Measurements from ENCODE around the gene PCDHA12. TPM values are rescaled to one million over a fixed set of nuclear protein-coding genes. Genes with fewer than 3 reads are reported as not detected.

Gene PCDHA12, protein sequence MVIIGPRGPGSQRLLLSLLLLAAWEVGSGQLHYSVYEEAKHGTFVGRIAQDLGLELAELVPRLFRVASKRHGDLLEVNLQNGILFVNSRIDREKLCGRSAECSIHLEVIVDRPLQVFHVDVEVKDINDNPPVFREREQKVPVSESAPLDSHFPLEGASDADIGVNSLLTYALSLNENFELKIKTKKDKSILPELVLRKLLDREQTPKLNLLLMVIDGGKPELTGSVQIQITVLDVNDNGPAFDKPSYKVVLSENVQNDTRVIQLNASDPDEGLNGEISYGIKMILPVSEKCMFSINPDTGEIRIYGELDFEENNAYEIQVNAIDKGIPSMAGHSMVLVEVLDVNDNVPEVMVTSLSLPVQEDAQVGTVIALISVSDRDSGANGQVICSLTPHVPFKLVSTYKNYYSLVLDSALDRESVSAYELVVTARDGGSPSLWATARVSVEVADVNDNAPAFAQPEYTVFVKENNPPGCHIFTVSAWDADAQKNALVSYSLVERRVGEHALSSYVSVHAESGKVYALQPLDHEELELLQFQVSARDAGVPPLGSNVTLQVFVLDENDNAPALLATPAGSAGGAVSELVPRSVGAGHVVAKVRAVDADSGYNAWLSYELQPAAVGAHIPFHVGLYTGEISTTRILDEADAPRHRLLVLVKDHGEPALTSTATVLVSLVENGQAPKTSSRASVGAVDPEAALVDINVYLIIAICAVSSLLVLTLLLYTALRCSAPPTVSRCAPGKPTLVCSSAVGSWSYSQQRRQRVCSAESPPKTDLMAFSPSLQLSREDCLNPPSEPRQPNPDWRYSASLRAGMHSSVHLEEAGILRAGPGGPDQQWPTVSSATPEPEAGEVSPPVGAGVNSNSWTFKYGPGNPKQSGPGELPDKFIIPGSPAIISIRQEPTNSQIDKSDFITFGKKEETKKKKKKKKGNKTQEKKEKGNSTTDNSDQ
- total RNA-seq (2022; extraction: Qiagen RNA extraction): 3.0 to 3.2 TPM (median 3.1 TPM) in 5 replicates

DNA sequence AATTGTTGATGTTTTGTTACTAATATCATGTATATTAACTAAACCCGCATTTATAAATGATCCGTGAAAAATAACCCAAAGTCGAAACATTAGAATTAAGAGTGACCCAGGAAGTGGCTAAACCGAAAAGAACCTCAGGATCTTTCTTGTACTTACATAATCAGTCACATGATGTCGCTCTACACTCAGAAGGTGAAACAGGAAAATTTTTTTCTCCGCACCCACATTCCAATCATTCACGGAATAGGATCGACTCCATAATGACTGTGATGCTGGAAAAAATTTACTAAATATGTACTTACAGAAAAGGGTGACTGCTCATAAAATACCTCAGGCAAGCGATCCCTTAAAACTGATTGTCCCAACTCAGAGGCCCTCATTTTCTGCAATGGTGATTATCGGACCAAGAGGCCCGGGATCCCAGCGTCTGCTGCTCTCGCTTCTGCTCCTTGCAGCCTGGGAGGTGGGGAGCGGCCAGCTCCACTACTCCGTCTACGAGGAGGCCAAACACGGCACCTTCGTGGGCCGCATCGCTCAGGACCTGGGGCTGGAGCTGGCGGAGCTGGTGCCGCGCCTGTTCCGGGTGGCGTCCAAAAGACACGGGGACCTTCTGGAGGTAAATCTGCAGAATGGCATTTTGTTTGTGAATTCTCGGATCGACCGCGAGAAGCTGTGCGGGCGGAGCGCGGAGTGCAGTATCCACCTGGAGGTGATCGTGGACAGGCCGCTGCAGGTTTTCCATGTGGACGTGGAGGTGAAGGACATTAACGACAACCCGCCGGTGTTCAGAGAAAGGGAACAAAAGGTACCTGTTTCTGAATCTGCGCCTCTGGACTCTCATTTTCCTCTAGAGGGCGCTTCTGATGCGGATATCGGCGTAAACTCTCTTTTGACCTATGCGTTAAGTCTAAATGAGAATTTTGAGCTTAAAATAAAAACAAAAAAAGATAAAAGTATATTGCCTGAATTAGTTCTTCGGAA is at the start of gene PCDHA12:
Gene PCDHA12 (plus strand): TSS at position 224 of the 981 bp plus-strand sequence. CDS start 165 bp downstream, at position 389.

DNA sequence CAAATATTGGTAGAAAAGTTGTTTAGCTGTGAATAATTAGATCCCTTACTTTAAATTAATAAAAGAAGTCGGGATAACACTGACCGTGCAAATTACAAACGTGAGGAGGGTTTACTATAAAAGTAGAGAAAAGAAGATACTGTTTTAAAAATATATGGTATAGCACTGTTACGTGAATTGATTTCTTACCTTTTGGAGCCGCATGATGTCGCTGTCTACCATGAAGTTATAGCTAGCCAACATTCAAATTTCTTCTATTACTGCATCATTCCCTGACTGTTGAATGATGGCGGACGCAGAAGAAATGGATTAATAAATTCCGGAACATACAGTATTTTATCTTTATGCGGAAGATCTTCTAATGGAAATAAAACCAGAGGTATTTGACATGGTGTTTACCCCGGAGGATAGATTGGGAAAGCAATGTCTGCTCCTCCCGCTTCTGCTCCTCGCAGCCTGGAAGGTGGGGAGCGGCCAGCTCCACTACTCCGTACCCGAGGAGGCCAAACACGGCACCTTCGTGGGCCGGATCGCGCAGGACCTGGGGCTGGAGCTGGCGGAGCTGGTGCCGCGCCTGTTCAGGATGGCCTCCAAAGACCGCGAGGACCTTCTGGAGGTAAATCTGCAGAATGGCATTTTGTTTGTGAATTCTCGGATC is 47.3 kb upstream of the PCDHA12 start, which contains the start of gene PCDHA6:
Gene PCDHA6 (plus strand): TSS at position 257 of the 658 bp plus-strand sequence. CDS start 132 bp downstream, at position 389.

DNA sequence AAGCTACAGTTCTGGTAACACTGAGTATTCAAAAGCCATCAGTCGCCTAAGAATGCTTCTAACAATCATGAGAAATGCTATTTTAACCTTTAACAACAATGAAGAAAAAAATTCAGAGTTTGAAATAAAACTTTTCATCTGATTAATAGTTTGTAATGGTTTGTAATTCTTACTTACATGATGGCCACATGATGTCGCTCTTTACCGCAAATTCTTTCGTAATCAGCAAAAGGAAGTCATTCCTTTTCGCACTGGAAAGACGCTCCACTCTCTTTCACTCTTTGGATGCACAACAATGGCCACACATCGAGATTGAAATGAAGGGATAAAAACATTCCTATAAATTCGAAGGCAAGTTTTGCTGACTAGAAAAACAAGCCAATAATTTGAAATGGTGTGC is 41.1 kb upstream of the PCDHA12 start, which contains the start of gene PCDHA7:
Gene PCDHA7 (plus strand): TSS at position 277 of the 400 bp plus-strand sequence. CDS start 115 bp downstream, at position 392.

GRCh38 chr5:140840978-140841962 is 33.8 kb upstream of the PCDHA12 start, which contains the start of gene PCDHA8:
Gene PCDHA8 (plus strand): TSS chr5:140841187. CDS start chr5:140841322, 135 bp downstream.

DNA sequence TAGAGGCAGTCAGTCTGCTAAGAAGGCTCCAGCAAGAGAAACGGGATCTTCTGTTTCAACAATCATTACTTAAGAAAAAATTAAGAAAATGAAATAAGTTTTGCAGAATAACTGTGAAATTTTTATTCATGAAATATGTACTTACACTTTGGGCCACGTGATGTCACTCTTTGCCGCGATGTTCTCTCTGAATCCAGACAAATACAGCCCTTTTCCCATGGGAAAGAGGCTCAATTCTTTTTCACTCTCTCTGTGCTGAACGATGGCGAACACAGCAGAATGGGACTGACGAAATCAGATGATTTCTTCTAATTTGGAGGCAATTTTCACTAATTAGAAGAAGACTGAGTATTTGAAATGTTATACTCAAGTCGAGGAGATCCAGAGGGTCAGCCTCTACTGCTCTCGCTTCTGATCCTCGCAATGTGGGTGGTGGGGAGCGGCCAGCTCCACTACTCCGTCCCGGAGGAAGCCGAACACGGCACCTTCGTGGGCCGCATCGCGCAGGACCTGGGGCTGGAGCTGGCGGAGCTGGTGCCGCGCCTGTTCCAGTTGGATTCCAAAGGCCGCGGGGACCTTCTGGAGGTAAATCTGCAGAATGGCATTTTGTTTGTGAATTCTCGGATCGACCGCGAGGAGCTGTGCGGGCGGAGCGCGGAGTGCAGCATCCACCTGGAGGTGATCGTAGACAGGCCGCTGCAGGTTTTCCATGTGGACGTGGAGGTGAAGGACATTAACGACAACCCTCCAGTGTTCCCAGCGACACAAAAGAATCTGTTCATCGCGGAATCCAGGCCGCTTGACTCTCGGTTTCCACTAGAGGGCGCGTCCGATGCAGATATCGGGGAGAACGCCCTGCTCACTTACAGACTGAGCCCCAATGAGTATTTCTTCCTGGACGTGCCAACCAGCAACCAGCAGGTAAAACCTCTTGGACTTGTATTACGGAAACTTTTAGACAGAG is 26.7 kb upstream of the PCDHA12 start, which contains the start of gene PCDHA9:
Gene PCDHA9 (plus strand): TSS at position 244 of the 964 bp plus-strand sequence. CDS start 114 bp downstream, at position 358.

DNA sequence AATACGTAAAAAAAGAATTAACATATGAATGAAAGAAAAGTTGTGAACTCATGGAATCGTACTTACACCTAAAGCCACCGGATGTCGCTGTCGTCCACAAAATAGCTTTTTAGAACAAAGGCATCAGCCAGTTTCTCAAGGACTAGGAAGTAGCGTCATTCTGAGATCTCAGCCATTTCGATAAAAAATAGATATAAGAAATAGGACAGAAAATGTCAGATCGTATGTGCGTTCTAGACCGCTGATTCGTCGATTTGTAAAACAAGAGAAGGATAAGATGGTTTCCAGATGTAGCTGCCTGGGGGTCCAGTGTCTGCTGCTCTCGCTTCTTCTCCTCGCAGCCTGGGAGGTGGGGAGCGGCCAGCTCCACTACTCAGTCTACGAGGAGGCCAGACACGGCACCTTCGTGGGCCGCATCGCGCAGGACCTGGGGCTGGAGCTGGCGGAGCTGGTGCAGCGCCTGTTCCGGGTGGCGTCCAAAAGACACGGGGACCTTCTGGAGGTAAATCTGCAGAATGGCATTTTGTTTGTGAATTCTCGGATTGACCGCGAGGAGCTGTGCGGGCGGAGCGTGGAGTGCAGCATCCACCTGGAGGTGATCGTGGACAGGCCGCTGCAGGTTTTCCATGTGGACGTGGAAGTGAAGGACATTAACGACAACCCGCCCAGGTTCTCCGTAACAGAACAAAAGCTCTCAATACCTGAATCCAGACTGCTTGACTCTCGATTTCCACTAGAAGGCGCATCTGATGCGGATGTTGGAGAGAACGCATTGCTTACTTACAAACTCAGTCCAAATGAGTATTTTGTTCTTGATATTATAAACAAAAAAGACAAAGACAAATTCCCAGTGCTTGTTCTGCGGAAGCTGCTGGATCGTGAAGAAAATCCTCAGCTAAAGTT is 19.1 kb upstream of the PCDHA12 start, which contains the start of gene PCDHA10:
Gene PCDHA10 (plus strand): TSS at position 126 of the 903 bp plus-strand sequence. CDS start 152 bp downstream, at position 278.

GRCh38 chr5:140868721-140869554 is 6.2 kb upstream of the PCDHA12 start, which contains the start of gene PCDHA11:
Gene PCDHA11 (plus strand): TSS chr5:140868957. CDS start chr5:140869104, 147 bp downstream.

DNA sequence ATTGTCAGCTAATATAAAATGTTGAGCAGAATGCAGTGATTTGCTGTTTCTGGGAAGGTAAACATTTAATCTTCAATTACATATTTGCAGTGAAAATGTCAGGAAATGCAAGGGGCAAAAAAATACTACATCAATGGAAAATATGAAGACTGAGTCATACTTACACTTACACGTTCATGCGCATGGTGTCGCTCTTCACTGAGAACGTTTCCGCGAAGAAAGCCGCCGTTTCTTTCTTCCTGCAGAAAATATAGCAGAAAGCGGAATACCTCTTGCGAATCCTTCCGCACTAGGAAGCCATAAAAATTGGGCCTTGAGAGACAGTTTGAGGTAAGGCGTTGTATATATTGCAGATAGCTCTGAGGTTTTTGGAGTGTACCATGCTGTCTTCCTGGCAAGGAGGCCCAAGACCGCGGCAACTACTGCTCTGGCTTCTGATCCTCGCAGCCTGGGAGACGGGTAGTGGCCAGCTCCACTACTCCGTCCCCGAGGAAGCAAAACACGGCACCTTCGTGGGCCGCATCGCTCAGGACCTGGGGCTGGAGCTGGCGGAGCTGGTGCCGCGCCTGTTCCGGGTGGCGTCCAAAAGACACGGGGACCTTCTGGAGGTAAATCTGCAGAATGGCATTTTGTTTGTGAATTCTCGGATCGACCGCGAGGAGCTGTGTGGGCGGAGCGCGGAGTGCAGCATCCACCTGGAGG is 6.9 kb downstream of the PCDHA12 start, which contains the start of gene PCDHA13:
Gene PCDHA13 (plus strand): TSS at position 236 of the 702 bp plus-strand sequence. CDS start 145 bp downstream, at position 381.

DNA sequence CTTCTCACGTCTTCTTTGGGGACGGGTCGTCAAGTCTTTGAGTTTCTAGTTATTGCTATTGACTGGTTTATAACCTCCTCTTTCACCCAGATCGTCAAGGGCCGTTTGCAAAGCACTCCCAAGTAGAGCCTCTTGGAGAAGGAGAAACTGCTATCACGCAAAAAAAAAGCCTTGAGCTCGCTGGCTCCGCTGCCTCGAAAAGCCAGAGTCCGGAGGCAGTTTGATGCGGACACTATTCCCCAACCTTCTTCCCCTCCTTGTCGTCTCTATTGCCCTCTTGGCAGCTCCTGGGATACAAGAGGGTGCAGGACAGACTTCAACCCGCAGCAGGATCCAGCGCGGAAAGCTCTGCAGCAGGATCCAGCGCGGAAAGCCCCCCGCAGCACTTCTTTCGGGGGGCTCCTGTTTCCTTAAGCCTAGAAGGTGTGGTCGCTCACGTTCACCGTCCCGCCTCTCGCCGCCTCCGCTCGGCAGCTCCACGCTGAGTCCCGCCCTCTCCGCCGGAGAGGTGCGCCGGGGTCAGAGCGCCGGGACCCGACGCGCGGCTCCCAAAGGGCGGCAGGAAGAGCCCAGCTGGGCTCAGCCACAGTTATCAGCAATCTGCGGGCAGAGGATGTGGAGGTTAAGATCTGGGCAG is 50.8 kb downstream of the PCDHA12 start, which contains the start of gene PCDHAC1:
Gene PCDHAC1 (plus strand): TSS at position 494 of the 637 bp plus-strand sequence. CDS start 594 bp downstream, outside the sequence.

Other genes starting within 250 kb of the PCDHA12 start
- gene CD14, start 242.1 kb upstream of the PCDHA12 start, total RNA-seq (2022; extraction: Qiagen RNA extraction): 3.2 to 4.2 TPM (median 4.0 TPM) in 5 replicates
- gene TMCO6, start 235.9 kb upstream of the PCDHA12 start, total RNA-seq (2022; extraction: Qiagen RNA extraction): 10.6 to 14.5 TPM (median 12.3 TPM) in 5 replicates
- 100 to 127 TPM (median 113 TPM) in 5 replicates for gene NDUFA2, start 227.7 kb upstream of the PCDHA12 start, total RNA-seq (2022; extraction: Qiagen RNA extraction)
- 84.1 to 119 TPM (median 90.9 TPM) in 5 replicates for gene IK, start 227.5 kb upstream of the PCDHA12 start, total RNA-seq (2022; extraction: Qiagen RNA extraction)
- 27.3 to 29.3 TPM (median 27.7 TPM) in 5 replicates for gene WDR55, start 210.4 kb upstream of the PCDHA12 start, total RNA-seq (2022; extraction: Qiagen RNA extraction)
- gene DND1, start 201.7 kb upstream of the PCDHA12 start, total RNA-seq (2022; extraction: Qiagen RNA extraction): 0.42 to 0.92 TPM (median 0.60 TPM) in 5 replicates
- 71.6 to 81.2 TPM (median 75.8 TPM) in 5 replicates for gene HARS1, start 183.9 kb upstream of the PCDHA12 start, total RNA-seq (2022; extraction: Qiagen RNA extraction)
- gene HARS2, start 183.9 kb upstream of the PCDHA12 start, total RNA-seq (2022; extraction: Qiagen RNA extraction): 34.5 to 42.0 TPM (median 36.8 TPM) in 5 replicates
- 77.3 to 107 TPM (median 81.6 TPM) in 5 replicates for gene ZMAT2, start 174.9 kb upstream of the PCDHA12 start, total RNA-seq (2022; extraction: Qiagen RNA extraction)
- 0.14 to 0.26 TPM (median 0.22 TPM) in 5 replicates for gene PCDHA1, start 89.2 kb upstream of the PCDHA12 start, total RNA-seq (2022; extraction: Qiagen RNA extraction)
- gene PCDHA2, start 80.5 kb upstream of the PCDHA12 start, total RNA-seq (2022; extraction: Qiagen RNA extraction): 0.02 to 0.09 TPM (median 0.06 TPM) in 5 replicates
- 0.82 to 1.0 TPM (median 0.93 TPM) in 5 replicates for gene PCDHA3, start 74.3 kb upstream of the PCDHA12 start, total RNA-seq (2022; extraction: Qiagen RNA extraction)
- 1.5 to 2.0 TPM (median 1.8 TPM) in 5 replicates for gene PCDHA4, start 68.2 kb upstream of the PCDHA12 start, total RNA-seq (2022; extraction: Qiagen RNA extraction)
- gene PCDHA5, start 53.7 kb upstream of the PCDHA12 start, total RNA-seq (2022; extraction: Qiagen RNA extraction): 0.60 to 0.89 TPM (median 0.70 TPM) in 5 replicates
- gene PCDHA6, start 47.3 kb upstream of the PCDHA12 start, total RNA-seq (2022; extraction: Qiagen RNA extraction): 0.03 to 0.07 TPM (median 0.07 TPM) in 5 replicates
- gene PCDHA7, start 41.0 kb upstream of the PCDHA12 start, total RNA-seq (2022; extraction: Qiagen RNA extraction): 0.06 to 0.12 TPM (median 0.08 TPM) in 5 replicates
- gene PCDHA8, start 34.1 kb upstream of the PCDHA12 start, total RNA-seq (2022; extraction: Qiagen RNA extraction): 0.02 to 0.09 TPM (median 0.07 TPM) in 5 replicates
- gene PCDHA9, start 26.9 kb upstream of the PCDHA12 start, total RNA-seq (2022; extraction: Qiagen RNA extraction): 0.01 TPM in 2 of 5 replicates, not detected in the others
- gene PCDHA10, start 19.4 kb upstream of the PCDHA12 start, total RNA-seq (2022; extraction: Qiagen RNA extraction): 0.01 to 0.02 TPM (median 0.01 TPM) in 3 of 5 replicates, not detected in the others
- 0.04 to 0.24 TPM (median 0.08 TPM) in 5 replicates for gene PCDHA11, start 6.4 kb upstream of the PCDHA12 start, total RNA-seq (2022; extraction: Qiagen RNA extraction)
- 0.03 to 0.06 TPM (median 0.05 TPM) in 5 replicates for gene PCDHA13, start 6.8 kb downstream of the PCDHA12 start, total RNA-seq (2022; extraction: Qiagen RNA extraction)
- 1.7 to 2.2 TPM (median 1.9 TPM) in 5 replicates for gene PCDHAC1, start 51.0 kb downstream of the PCDHA12 start, total RNA-seq (2022; extraction: Qiagen RNA extraction)
- 3.2 to 5.7 TPM (median 3.6 TPM) in 5 replicates for gene PCDHAC2, start 91.2 kb downstream of the PCDHA12 start, total RNA-seq (2022; extraction: Qiagen RNA extraction)
- not detected in 5 replicates for gene PCDHB1, start 176.1 kb downstream of the PCDHA12 start, total RNA-seq (2022; extraction: Qiagen RNA extraction)
- gene PCDHB2, start 219.3 kb downstream of the PCDHA12 start, total RNA-seq (2022; extraction: Qiagen RNA extraction): 2.6 to 5.2 TPM (median 3.4 TPM) in 5 replicates
- gene PCDHB3, start 225.2 kb downstream of the PCDHA12 start, total RNA-seq (2022; extraction: Qiagen RNA extraction): 0.02 to 0.03 TPM (median 0.02 TPM) in 3 of 5 replicates, not detected in the others
- 0.03 to 0.12 TPM (median 0.06 TPM) in 5 replicates for gene PCDHB4, start 246.5 kb downstream of the PCDHA12 start, total RNA-seq (2022; extraction: Qiagen RNA extraction)